Hematopoietic multipotent progenitor cell treated with erythropoietin and hydrocortisone succinate and interleukin-3 and kit ligand, for 17 days (in vitro differentiated cells): ENCODE measurements around the gene ERMARD.

Experiments
- DNase-seq: peaks from one replicate; pipeline ENCODE4 v3.0.0-alpha.2; 2015; ENCODE audit warnings: low spot score

The ERMARD gene

GRCh38 chr6:169802790-169803189 is 51.4 kb downstream of the ERMARD start:
- no peak for DNase-seq

DNA sequence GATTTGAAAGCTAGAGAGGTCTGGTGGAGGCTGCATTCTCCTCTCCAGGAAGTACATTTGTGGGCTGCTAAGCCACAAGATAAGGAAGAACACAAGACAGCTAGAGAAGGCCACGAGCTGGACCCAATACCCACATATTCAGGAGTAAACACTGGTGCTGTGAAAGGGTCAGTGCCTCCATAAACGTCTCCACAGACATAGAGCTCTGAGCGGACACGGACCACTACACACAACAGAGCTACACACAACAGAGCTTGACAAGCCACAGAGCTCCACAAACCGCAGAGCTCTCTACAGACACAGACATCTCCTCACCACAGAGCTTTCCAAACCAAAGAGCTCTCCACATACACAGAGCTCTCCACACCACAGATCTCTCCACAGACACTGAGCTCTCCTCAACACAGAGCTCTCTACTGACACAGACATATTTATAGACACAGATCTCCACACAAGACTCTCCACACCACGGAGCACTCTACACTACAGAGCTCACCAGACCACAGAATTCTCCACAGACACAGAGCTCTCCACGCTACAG is 51.9 kb downstream of the ERMARD start:
- no peak for DNase-seq

- no peak for DNase-seq
These were observed 52.5 kb downstream of the ERMARD start for GRCh38 chr6:169803816-169804340.

DNA sequence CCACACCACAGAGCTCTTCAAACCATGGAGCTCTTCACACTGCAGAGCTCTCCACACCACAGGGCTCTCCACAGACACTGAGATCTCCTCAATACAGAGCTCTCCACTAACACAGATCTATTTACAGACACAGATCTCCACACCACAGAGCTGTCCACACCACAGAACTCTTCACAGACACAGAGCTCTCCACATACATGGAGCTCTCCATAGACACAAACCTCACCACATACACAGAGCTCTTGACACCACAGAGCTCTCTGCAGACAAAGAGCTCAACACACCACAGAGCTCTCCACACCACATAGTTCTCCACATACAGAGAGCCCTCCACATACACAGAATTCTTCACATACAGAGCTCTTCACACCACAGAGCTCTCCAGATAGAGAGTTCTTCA is 53.0 kb downstream of the ERMARD start:
- no peak for DNase-seq

- DNase-seq, result no peak
These were observed 53.9 kb downstream of the ERMARD start for GRCh38 chr6:169805242-169805838.

- no peak for DNase-seq
These were observed 55.3 kb downstream of the ERMARD start for GRCh38 chr6:169806701-169807100.

DNA sequence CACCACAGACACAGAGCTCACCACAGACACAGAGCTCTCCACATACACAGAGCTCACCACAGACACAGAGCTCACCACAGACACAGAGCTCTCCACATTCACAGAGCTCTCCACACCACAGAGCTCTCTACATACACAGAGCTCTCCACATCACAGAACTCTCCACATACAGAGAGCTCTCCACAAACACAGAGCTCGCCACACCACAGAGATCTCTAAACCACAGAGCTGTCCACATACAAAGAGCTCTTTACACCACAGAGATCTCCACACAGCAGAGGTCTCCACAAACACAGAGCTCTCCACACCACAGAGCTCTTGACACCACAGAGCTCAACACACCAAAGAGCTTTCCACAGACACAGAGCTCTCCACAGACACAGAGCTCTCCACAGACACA is 55.8 kb downstream of the ERMARD start:
- DNase-seq, result no peak

GRCh38 chr6:169807699-169808607 is 56.5 kb downstream of the ERMARD start:
- DNase-seq, result no peak

- no peak for DNase-seq
These were observed 57.2 kb downstream of the ERMARD start for GRCh38 chr6:169808608-169808967.

DNA sequence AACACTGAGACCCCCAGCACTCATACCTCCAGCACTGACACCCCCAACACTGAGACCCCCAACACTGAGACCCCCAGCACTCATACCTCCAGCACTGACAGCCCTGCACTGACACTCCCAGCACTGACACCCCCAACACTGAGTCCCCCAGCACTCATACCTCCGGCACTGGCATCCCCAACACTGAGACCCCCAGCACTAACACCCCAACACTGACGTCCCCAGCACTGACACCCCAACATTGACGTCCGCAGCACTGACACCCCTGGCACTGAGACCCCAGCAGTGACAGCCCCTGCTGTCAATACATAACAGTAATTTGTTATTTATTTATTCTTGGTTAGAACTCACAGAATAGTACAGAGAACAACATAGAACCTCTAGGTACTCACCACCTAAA is 58.0 kb downstream of the ERMARD start:
- DNase-seq, result no peak

DNA sequence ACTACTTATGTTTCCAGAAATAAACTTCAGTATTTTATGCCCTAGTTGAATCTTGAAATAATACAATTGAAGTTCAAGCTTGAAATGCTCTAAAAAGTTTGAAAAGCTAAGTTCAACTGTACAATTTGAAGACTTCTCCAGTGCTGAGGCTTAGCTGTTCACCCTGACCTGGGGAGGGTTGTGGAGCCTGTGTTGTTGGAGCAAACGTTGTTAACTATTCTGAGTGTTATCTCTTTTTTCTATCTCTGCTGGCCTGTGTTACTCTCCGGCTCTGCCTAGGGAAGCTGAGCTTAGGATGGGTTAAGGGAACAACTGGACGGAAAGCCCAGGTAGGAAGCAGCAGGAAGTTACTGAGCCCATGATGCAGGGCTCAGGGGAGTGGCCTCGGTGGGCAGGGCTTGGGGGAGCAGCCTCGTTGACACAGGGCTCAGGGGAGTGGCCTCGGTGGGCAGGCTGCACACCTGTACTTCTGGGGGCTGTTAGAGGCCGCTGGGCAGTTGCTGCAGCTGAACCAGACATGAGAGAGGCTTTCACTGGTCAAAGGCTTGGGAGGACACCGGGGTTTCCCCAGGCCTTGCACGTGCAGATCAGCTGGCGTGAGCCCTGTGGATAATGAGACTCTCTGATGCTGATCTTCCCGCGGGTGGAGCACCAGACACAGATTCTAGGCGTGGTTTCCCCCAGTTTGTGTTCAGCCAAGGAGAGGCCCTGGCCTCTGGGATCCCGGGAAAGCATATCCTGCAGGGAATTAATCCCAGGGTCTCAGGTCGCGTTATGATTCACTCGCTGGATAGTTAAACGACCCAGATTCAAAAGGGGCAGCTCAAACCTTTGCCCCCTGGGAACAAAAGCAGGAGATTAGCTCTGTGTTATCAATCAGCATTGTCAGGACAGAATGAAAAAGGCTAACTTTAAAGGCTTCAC is 58.9 kb downstream of the ERMARD start:
- no peak for DNase-seq

DNA sequence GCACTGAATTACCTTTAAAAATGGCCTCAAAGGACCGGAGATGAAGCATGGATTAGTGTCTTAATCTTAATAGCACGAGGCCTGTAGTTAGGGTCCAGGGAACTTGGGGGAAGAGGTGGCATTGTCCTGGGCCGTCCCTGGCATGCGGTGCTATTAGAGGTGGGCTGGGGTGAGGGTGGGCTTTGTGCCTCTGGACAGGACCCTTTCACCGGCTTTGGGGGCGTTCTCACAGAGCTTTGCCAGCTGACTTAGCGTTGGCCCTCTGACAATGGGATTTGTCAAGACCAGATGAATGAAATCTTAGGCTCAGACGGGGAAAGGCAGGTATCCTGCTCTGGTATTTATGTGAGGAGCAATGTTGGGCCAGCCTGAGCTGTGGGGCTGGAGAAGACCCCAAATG is 59.6 kb downstream of the ERMARD start:
- DNase-seq, result no peak

GRCh38 chr6:169811521-169812256 is 60.3 kb downstream of the ERMARD start:
- no peak for DNase-seq

DNA sequence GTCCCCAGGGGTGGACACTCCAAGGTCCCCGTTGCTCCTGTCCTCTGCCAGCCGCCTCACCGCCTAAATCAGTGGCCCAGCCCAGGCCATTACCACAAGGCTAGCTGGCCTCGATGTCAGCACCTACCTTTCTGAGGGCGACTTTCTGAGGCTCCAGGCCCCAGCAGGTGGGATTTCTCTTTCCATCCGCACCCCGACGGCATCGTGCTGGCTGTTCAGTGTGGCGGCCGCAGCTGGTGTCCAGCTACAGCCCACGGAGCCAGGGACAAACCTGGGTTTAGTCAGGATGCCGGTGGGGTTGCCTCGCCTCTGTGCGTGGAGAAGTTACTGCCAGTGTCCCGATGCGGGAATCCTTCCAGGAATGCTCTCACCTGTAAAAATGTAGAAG is 60.8 kb downstream of the ERMARD start:
- DNase-seq, result no peak

DNA sequence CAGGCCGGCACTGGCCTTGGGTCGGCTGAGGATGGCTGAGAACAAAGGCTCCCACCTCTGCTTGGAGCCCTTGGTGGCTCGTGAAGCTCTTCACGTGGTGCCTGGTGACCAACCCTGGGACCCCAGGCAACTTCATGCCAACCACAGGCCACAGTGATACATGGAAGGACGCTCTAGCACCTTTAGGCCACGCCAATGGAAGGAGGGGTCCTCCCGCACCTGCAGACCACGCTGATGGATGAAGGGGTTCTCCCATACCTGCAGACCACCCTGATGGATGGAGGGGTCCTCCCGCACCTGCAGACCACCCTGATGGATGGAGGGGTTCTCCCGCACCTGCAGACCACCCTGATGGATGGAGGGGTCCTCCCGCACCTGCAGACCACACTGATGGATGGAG is 62.5 kb downstream of the ERMARD start:
- DNase-seq, result no peak

GRCh38 chr6:169816054-169816453 is 64.6 kb downstream of the ERMARD start:
- DNase-seq, result no peak

- DNase-seq, result no peak
These were observed 65.6 kb downstream of the ERMARD start for GRCh38 chr6:169816975-169817374.

DNA sequence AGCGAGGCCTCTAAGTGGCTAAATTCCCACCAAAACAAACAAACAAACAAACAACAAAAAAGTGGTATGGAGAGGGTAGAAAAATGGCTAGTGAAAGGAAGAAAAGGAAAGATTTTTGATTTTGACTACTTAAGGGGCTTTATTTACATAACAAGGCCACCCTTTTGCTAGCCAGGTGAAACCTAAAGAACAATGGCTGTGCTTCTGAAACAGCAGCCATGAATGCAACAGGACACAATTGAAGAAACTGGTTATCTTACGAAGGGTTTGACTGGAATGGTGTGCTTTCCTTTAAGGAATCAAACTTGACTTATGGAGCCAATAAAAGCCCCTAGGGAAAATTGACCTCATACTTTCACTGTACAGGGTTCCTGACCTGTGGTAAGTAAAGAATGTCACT is 68.9 kb downstream of the ERMARD start:
- DNase-seq, result no peak

DNA sequence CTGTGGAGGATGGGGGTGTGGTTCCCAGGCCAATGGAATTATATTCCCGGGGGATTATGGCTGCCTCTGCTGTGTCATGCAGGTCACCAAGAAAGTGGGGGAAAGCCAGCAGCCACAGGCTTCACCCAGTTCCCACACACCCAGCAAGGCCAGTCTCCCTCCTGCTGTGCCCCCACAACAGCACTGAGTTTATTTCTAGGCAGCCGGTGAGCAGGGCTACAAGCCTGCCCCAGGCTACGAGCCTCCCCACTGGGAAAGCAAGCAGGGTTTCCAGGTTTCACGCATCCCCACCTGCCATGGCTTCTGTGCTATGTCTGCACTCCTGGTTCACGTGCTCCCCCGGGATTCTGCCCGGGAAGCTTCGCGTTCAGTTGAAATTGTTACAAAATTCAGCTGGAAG is 72.6 kb downstream of the ERMARD start:
- DNase-seq, result no peak

- no peak for DNase-seq
These were observed 73.6 kb downstream of the ERMARD start for GRCh38 chr6:169824848-169825557.
